Smooth muscle cell (in vitro differentiated cells): ENCODE measurements around the gene SLC35B2. TPM values are rescaled to one million over a fixed set of nuclear protein-coding genes. Genes with fewer than 3 reads are reported as not detected.

Experiments
- DNase-seq: peaks from one replicate; lab custom pipeline; 2025; ENCODE audit not compliant: unreplicated experiment; lab: John Stamatoyannopoulos, UW
- H2AFZ ChIP-seq: fragments of 200-600 bp; sonication (generic); 2 replicates; pipeline ENCODE4 v1.6.0; 2016; ENCODE audit warnings: antibody characterized with exemption, low read depth, mild to moderate bottlenecking
- H3F3A ChIP-seq: fragments of 200-600 bp; sonication (generic); 2 replicates; pipeline ENCODE4 v1.6.0; 2017; ENCODE audit warnings: antibody characterized with exemption, low read depth
- H3K27ac ChIP-seq: fragments of 200-600 bp; sonication (generic); 2 replicates; pipeline ENCODE4 v1.5.1; 2016; ENCODE audit warnings: low read depth, mild to moderate bottlenecking
- H3K27me3 ChIP-seq: fragments of 200-600 bp; sonication (generic); 2 replicates; pipeline ENCODE4 v1.6.1; 2016; ENCODE audit warnings: low read depth, mild to moderate bottlenecking
- H3K36me3 ChIP-seq: fragments of 200-600 bp; sonication (generic); 2 replicates; pipeline ENCODE4 v1.5.1; 2016; ENCODE audit warnings: low read depth
- H3K4me1 ChIP-seq: fragments of 200-600 bp; sonication (generic); 2 replicates; pipeline ENCODE4 v1.5.1; 2016; ENCODE audit warnings: low read depth
- H3K4me2 ChIP-seq: fragments of 200-600 bp; sonication (generic); 2 replicates; pipeline ENCODE4 v1.6.0; 2016; ENCODE audit warnings: mild to moderate bottlenecking
- H3K4me3 ChIP-seq: fragments of 200-600 bp; sonication (generic); 2 replicates; pipeline ENCODE4 v1.5.1; 2016; ENCODE audit warnings: mild to moderate bottlenecking
- H3K79me2 ChIP-seq: fragments of 200-600 bp; sonication (generic); 2 replicates; pipeline ENCODE4 v1.6.0; 2016; ENCODE audit warnings: low read depth, mild to moderate bottlenecking
- H3K9ac ChIP-seq: fragments of 200-600 bp; sonication (generic); 2 replicates; pipeline ENCODE4 v1.6.0; 2016; ENCODE audit warnings: low read depth
- H3K9me3 ChIP-seq: fragments of 200-600 bp; sonication (generic); replicated peaks from 2 replicates; pipeline ENCODE4 v1.5.1; 2016; ENCODE audit warnings: low read depth
- H4K20me1 ChIP-seq: fragments of 200-600 bp; sonication (generic); 2 replicates; pipeline ENCODE4 v1.6.0; 2016; ENCODE audit warnings: low read depth
- CTCF ChIP-seq: fragments of 200-600 bp; sonication (generic); IDR thresholded peaks from 2 replicates; pipeline ENCODE4 v1.5.1; 2017; ENCODE audit warnings: borderline replicate concordance, mild to moderate bottlenecking, antibody characterized with exemption; ENCODE audit not compliant: insufficient read depth, poor library complexity, severe bottlenecking
- WGBS: methylation state at CpG from one replicate; pipeline ENCODE4 v1.1.7; 2016; ENCODE audit warnings: low lambda C conversion rate; 5-methylcytosine and 5-hydroxymethylcytosine counted together
- polyA plus RNA-seq: library from polyadenylated mRNA; unstranded; fragments of >200 nt; fragmentation: Nextera tagmentation; extraction: Ambion mirVana; gene quantifications from 2 replicates; pipeline ENCODE4 v1.2.1, GENCODE V29; 2016
- total RNA-seq: library from RNA; depleted of rRNA; stranded (reverse); fragments of >200 nt; gene quantifications from 2 replicates; pipeline ENCODE4 v1.2.3, GENCODE V29; 2014

SLC35B2 gene
- total and polyA plus RNA-seq, 2 experiments from 2014 or later, result 68.6 to 112 TPM

DNA sequence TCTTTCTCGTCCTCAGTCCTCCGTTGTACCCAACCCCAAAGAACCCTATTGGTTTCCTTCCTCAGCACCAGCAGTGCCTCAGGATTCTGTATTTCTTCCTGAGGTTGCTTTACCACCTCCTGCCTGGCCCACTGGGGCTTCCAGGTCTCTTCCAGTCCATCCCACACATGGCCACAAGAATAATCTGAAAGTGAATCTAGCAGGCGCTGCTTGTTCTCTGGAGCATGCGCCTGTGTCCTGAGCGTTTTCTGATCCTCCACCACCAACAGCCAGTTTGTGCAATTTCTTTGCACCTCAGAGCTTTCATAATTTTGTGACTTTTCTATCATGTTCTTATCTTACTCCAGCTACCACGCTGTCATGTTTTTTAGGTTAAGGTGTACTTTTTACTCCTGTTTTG lies 22.1 kb downstream of the SLC35B2 start:
- H2AFZ ChIP-seq, result no peak overlapping the region
- no peaks in the 10 kb centered on the region for H4K20me1 ChIP-seq
- H3K79me2 ChIP-seq, result no peaks in the 10 kb centered on the region
- DNase-seq, result no peak
- 82% methylated on average over 6 of the region's 6 CpGs for WGBS
- H3K9me3 ChIP-seq, result no peaks in the 10 kb centered on the region
- H3F3A ChIP-seq, result no peaks in the 10 kb centered on the region
- no peak overlapping the region for H3K4me3 ChIP-seq
- H3K9ac ChIP-seq, result no peak overlapping the region
- no peaks in the 10 kb centered on the region for H3K36me3 ChIP-seq
- no peaks in the 10 kb centered on the region for H3K27me3 ChIP-seq
- peak overlapping the region; percentile 44 for H3K27ac ChIP-seq
- H3K4me2 ChIP-seq, result peak overlapping the region; percentile 49
- no peak for TF ChIP-seq CTCF
- H3K4me1 ChIP-seq, result peaks cover 11% of the 10 kb centered on the region

- H3K27me3 ChIP-seq, result no peaks in the 10 kb centered on the region
- no peaks in the 10 kb centered on the region for H4K20me1 ChIP-seq
- H3K4me1 ChIP-seq, result peaks cover 11% of the 10 kb centered on the region
- peak overlapping the region; percentile 60 for H3K4me2 ChIP-seq
- DNase-seq, result no peak
- no peaks in the 10 kb centered on the region for H3K9me3 ChIP-seq
- H3K36me3 ChIP-seq, result no peaks in the 10 kb centered on the region
- peak overlapping the region; percentile 44 for H3K27ac ChIP-seq
- TF ChIP-seq CTCF, result peak; percentile 60
- peak overlapping the region; percentile 86 for H2AFZ ChIP-seq
- H3K9ac ChIP-seq, result no peak overlapping the region
- WGBS, result 37% methylated on average over 5 of the region's 5 CpGs
- no peaks in the 10 kb centered on the region for H3K79me2 ChIP-seq
- no peaks in the 10 kb centered on the region for H3F3A ChIP-seq
- H3K4me3 ChIP-seq, result no peak overlapping the region
Observed at GRCh38 chr6:44234101-44235025, 23.0 kb downstream of the SLC35B2 start.

DNA sequence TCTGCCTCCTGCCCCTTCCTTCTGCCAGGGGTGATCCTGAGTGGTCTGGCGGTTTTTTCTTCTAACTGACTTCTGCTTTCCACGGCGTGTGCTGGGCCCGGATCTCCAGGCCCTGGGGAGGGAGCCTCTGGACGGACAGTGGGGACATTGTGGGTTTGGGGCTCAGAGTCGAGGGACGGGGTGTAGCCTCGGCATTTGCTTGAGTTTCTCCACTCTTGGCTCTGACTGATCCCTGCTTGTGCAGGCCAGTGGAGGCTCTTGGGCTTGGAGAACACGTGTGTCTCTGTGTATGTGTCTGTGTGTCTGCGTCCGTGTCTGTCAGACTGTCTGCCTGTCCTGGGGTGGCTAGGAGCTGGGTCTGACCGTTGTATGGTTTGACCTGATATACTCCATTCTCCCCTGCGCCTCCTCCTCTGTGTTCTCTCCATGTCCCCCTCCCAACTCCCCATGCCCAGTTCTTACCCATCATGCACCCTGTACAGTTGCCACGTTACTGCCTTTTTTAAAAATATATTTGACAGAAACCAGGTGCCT lies 23.7 kb downstream of the SLC35B2 start:
- 90% methylated on average over 14 of the region's 14 CpGs for WGBS
- H3K4me1 ChIP-seq, result peaks cover 11% of the 10 kb centered on the region
- H2AFZ ChIP-seq, result no peak overlapping the region
- H3K4me3 ChIP-seq, result no peak overlapping the region
- no peaks in the 10 kb centered on the region for H3K27me3 ChIP-seq
- H3K4me2 ChIP-seq, result no peak overlapping the region
- H3K9me3 ChIP-seq, result no peaks in the 10 kb centered on the region
- no peaks in the 10 kb centered on the region for H3K79me2 ChIP-seq
- no peaks in the 10 kb centered on the region for H3K36me3 ChIP-seq
- no peak for TF ChIP-seq CTCF
- H3K27ac ChIP-seq, result no peak overlapping the region
- DNase-seq, result no peak
- H3F3A ChIP-seq, result no peaks in the 10 kb centered on the region
- H4K20me1 ChIP-seq, result no peaks in the 10 kb centered on the region
- no peak overlapping the region for H3K9ac ChIP-seq
